ENCODE data around the gene MS4A18.

- TF ChIP-seq, protein P1, sequence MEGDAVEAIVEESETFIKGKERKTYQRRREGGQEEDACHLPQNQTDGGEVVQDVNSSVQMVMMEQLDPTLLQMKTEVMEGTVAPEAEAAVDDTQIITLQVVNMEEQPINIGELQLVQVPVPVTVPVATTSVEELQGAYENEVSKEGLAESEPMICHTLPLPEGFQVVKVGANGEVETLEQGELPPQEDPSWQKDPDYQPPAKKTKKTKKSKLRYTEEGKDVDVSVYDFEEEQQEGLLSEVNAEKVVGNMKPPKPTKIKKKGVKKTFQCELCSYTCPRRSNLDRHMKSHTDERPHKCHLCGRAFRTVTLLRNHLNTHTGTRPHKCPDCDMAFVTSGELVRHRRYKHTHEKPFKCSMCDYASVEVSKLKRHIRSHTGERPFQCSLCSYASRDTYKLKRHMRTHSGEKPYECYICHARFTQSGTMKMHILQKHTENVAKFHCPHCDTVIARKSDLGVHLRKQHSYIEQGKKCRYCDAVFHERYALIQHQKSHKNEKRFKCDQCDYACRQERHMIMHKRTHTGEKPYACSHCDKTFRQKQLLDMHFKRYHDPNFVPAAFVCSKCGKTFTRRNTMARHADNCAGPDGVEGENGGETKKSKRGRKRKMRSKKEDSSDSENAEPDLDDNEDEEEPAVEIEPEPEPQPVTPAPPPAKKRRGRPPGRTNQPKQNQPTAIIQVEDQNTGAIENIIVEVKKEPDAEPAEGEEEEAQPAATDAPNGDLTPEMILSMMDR (IDR thresholded peaks at IDR 0.05), result no peak
- TF ChIP-seq POLR2A (IDR thresholded peaks at IDR 0.05) (no peak), EP300 (IDR thresholded peaks at IDR 0.05) (no peak), POLR2AphosphoS5 (IDR thresholded peaks at IDR 0.05) (no peak)
Measured at GRCh38 chr11:60792521-60792920, 68.0 kb downstream of the MS4A18 start.
